ENCODE measurements around the gene MIPOL1.
"Not testable (repeated sequence)": the region's sequence is repeated elsewhere in the genome, so short reads cannot be mapped to it uniquely, and the experiment has no call there.

The MIPOL1 gene

DNA sequence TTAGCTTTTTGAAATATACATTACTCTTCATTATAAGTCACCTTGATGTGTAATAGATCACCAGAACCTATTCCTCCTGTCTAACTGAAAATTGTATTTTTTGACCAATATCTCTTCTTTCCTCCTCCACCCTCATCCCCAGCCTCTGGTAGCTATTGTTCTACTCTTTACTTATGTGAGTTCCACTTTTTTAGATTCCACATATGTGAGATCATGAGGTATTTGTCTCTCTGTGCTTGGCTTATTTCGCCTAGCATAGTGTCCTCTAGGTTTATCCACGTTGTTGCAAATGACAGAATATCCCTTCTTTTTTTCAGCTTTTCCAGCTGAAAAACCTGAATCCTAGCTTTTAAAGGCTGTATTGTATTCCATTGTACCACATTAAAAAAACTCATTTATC is 82.1 kb downstream of the MIPOL1 start:
- no peak for DNase-seq (ENCODE audit: low read depth in 1 of 2, low spot score in 1 of 2)

DNA sequence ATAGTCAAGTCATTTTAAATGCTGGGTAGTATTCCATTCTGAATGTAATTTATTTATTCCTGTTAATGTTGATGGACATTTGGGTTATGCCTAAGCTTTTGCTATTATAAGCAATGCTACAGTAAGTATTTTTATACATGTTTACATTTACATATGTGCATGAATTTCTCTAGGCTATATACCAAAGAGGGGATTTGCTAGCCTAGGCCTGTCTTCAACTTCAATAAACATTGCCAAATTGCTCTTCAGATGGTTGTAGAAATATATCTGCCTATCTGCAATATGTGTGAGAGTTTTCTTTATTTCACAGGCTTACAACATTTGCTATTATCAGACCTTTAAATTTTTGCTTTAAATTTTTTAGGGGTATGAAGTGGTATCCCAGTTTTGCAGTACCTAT is 87.0 kb downstream of the MIPOL1 start:
- DNase-seq (ENCODE audit: low read depth in 1 of 2, low spot score in 1 of 2), result no peak

DNA sequence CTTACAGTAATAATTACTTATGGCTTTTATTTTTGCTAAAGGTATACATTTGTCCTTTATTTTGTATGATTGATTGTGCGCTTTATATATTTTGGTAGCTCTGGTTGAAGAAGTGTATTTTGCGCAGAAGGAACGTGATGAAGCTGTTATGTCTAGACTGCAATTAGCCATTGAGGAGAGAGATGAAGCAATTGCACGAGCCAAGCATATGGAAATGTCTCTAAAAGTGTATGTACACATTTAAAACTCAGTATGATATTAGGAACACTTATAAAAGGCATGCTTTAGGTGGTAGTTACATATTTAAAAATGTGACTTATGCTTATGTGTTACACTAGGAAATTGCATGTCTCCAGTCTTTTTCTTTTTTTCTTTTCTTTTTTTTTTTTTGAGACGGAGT is 87.5 kb downstream of the MIPOL1 start:
- no peak for DNase-seq (ENCODE audit: low read depth in 1 of 2, low spot score in 1 of 2)

DNA sequence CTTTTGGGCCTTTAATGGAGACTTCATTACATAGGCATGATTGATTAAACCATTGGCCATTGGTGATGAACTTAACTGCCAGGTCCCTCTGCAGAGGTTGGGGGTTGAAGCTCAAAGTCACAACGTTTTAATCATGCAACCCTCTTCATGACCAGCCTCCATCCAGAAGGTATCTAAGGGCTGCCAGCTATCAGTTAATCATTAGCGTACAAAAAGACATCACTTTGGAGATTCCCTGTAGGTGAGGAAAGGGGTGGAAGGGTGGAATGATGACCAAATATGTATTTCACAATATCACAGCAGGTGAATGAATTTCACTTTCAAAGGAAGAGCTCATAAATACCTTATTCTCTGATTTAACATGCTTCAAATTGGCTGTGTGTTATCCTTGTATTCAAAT is 92.0 kb downstream of the MIPOL1 start:
- no peak for DNase-seq (ENCODE audit: low read depth in 1 of 2, low spot score in 1 of 2)

DNA sequence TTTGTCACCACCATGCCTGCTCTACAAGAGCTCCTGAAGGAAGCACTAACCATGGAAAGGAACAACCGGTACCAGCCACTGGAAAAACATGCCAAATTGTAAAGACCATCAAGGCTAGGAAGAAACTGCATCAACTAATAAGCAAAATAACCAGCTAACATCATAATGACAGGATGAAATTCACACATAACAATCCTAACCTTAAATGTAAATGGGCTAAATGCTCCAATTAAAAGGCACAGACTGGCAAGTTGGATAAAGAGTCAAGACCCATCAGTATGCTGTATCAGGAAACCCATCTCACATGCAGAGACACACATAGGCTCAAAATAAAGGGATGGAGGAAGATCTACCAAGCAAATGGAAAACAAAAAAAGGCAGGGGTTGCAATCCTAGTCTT is 97.5 kb downstream of the MIPOL1 start:
- DNase-seq (ENCODE audit: low read depth in 1 of 2, low spot score in 1 of 2), result not testable (repeated sequence)

DNA sequence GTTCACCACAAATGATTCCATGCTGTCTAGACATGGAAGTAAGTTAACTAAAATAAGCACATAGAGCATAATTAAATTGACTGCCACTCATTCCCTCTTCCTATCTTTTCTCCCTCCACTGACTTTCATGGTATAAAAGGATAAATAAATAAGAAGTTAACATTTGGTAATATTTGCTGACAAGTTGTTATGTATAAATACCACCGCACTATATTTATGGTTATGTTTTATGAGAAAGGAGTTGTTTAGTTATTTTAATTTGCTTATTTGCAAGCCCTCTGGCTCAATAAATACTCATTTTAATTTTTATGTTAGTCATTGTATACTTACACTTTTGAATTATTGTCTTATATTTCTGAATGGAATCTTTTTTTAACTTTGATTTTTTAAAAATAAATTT is 113.5 kb downstream of the MIPOL1 start:
- no peak for DNase-seq (ENCODE audit: low read depth in 1 of 2, low spot score in 1 of 2)

DNA sequence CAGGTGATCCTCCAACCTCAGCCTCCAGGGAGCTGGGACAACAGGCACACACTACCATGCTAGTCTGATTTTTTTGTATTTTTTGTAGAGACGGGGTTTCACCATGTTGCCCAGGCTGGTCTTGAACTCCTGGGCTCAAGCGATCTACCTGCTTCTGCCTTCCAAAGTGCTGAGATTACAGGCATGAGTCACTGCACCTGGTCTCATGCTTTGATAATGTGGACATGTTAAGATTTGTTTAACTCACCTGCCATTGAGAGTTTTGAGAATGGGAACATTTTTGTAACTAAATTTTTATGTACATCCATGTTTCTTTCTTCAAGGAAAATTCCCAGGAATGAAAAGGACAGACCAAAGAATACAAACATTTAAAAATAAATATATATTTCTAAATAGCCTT is 121.2 kb downstream of the MIPOL1 start:
- DNase-seq (ENCODE audit: low read depth in 1 of 2, low spot score in 1 of 2), result no peak

DNA sequence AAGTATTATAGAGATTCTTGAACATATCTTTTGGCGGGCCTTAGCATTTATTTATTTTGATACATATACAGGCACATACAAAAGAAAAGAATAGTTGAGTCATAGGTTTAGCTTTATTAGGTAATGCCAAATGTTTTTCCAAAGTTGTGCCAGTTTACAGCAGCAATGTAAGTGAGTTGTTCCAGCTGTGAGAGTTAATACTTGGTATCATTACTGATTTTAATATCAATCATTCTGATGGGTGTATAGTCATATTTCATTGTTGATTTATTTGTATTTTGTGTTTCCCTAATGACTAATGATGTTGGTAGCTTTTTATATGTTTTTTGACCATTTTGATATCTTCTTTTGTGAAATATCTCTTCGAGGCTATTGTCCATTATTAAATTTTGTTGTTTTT is 122.4 kb downstream of the MIPOL1 start:
- DNase-seq (ENCODE audit: low read depth in 1 of 2, low spot score in 1 of 2), result no peak

DNA sequence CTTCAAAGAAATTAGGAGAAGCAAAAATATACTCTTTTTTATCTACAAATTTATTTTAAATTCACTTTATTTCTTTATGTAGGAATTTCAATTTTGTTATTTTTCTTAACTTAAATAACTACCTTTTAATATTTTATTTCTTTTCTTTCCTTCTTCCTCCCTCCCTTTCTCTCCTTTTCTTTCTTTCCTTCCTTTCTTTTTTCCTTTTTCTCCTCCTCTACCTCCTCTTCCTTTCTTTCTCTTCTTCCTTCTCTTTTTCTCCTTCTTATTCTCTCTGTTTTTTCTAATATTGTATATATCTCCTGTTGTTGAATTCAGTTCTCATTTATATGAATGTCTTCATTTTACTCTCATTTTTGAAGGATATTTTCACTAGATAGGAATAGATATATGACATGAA is 127.6 kb downstream of the MIPOL1 start:
- DNase-seq (ENCODE audit: low read depth in 1 of 2, low spot score in 1 of 2), result no peak

DNA sequence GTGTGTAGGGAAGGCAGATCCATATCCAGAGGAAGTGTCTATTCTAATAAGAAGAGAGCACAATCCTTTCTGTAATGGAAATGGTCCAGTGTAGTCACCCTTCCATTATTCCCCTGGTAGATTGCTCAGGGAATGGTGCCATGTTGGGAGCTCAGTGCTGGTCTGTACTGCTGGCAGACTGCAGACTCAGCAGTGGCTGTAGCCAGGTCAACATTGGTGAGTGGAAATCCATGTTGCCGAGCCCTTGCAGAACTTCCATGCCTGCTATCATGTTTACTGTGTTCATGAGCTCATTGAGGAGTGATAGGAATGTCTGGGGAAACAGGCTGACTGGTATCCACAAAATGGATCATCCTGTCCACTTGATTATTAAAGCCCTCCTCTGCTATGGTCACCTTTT is 128.7 kb downstream of the MIPOL1 start:
- DNase-seq (ENCODE audit: low read depth in 1 of 2, low spot score in 1 of 2), result no peak

DNA sequence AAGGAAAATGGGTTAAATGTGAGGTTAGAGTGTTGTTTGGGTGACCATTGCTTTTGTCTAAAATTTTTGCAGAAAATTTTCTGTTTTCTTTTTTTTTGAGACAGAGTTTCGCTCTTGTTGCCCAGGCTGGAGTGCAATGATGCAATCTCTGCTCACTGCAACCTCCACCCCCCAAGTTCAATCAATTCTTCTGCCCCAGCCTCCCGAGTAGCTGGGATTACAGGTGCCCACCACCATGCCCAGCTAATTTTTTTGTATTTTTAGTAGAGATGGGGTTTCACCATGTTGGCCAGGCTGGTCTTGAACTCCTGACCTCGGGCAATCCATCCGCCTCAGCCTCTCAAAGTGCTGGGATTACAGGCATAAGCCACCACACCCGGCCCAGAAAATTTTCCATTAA is 130.2 kb downstream of the MIPOL1 start:
- DNase-seq (ENCODE audit: low read depth in 1 of 2, low spot score in 1 of 2), result not testable (repeated sequence)

DNA sequence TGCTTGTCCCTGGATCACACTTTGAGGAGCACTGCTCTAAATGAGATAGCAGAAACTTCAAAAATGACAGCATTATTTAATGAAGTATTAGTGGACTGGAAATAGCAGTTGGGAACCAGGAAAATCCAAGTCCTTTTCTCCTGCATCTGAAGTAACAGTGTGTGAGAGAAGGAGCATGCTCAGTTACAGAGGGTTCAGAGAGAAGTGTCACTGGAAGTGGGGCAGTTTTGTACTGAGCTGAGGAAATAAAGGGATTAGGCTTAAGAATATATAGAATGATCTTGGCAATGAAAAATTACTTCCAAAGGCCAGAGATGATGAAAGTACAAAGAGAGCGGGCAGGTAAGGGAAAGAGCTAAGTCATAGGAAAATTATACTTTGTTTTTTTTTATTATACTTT is 130.9 kb downstream of the MIPOL1 start:
- DNase-seq (ENCODE audit: low read depth in 1 of 2, low spot score in 1 of 2), result no peak

DNA sequence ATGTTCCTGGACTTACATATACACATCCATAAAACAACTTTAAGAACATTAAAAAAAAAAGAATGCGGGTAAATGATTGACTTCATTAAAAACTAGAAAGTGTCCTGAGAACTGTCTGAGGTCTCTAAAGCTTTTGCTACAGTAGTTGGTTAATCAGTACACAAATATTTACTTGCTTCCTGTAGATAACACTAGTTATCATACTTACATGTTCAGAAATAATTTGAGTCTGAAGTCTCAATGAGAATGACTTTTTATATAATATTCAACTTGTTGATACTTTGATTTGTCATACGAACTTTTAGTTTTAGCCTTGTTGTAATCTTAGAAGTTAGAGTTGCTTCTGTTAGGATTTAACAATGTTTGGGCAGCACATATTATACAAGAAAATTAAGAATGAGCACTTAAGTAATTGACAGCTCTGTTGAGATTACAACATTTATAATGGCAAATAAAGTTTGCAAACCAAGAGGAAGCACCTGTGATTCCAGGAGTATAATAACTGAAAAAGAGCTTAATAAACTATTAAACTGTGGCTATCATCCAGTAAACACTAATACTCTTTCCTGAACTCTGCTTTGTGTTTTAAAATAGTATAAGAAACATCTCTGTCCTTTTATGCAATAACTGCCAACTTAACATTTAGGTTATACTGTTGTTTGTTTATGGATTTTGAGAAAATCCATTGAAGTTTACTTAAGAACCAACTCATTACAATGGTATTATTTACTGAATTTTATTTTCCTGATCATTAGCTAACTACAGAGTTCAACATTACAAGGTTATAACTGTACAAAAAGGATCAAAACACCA is 131.7 kb downstream of the MIPOL1 start:
- no peak for DNase-seq (ENCODE audit: low read depth in 1 of 2, low spot score in 1 of 2)

DNA sequence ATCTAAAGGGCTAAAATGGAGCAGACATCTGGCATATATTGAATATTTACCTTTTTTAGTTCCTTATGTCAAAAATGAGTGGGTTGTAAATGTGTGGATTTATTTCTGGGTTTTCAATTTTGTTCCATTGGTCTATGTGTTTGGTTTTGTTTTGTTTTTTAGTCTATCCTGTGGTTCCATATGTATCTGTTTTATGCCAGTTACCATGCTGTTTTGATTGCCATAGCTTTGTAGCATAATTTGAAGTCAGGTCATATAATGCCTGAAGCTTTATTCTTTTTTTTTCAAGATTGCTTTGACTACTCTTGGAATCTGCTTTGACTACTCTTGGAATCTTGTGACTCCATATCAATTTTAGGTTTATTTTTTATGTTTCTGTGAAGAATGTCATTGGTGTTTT is 133.2 kb downstream of the MIPOL1 start:
- DNase-seq (ENCODE audit: low read depth in 1 of 2, low spot score in 1 of 2), result no peak

DNA sequence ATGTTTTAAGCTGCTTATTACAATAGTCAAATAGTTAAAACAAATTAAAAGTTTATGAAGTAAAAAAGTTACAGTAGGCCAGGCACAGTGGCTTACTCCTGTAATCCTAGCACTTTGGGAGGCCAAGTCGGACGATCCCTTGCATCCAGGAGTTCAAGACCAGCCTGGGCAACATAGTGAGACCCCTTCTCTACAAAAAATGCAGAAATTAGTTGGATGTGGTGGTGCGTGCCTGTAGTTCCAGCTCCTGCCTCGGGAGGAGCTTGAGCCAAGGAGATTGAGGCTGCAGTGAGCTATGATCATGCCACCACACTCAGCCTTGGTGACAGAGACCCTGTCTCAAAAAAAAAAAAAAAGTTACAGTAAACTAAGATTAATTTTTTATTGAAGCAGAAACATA is 142.6 kb downstream of the MIPOL1 start:
- no peak for DNase-seq (ENCODE audit: low read depth in 1 of 2, low spot score in 1 of 2)

DNA sequence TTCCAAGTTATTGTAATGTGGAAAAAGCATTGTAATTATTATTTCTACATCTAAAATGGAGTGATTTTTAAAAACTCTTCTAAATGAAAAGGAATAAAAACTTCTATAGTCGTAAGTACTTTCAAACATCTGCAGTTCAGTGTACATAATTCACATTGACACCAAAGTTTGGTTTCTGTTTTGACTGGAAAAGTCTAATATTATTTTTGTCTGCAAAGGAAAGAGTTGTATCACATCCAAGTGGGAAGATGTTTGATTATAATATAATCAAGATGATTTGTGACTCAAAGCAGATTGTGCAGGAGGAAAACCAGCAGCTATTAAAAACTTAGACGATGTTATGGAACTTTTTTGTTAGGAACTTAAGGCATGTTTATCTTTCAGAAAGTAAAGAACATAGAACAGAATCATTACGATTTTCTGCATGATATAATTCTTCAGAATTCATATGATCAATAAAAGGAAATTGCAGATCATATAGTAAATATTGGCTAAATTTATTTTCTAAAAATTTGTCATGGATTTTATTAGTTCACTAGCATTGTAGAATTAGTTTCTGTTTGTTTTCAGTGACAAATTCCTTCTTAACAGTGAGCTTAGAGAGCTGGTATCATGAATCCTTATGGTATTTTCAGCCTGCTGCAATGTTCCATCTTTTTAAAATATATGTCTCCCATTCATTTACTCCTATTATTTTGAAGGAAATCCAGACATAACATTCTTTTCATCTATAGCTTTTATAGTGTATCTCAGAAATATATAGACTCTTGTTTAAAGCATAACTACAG is 145.8 kb downstream of the MIPOL1 start:
- DNase-seq (ENCODE audit: low read depth in 1 of 2, low spot score in 1 of 2), result no peak

DNA sequence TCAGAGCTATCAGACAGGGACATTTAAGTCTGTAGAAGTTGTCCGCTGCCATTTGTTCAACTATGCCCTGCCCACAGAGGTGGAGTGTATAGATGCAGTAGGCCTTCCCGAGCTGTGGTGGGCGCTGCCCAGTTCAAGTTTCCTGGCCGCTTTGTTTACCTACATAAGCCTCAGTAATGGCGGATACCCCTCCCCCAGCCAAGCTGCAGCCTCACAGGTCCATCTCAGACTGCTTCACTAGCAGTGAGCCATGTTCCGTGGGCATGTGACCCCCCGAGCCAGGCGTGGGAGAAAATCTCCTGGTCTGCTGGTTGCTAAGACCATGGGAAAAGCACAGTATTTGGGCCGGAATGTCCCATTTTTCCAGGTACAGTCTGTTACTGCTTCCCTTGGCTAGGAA is 165.9 kb downstream of the MIPOL1 start:
- DNase-seq (ENCODE audit: low read depth in 1 of 2, low spot score in 1 of 2), result no peak

DNA sequence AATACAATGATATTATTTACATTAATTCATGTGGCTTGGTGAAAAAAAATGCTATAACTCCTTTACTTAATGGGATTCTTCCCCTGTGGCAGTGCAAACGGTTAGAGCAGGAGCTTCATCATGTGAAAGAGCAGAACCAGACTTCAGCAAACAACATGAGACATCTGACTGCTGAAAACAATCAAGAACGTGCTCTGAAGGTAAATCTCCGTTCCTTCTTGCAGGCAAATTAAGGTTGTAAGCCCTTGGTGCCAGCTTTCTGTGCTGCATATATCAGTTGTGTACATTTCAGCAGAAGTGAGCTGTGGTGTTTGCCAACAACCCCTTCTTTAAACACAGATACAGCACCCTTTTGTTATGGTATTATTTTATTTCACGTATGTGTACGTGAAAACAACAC is 171.7 kb downstream of the MIPOL1 start:
- DNase-seq (ENCODE audit: low read depth in 1 of 2, low spot score in 1 of 2), result no peak

DNA sequence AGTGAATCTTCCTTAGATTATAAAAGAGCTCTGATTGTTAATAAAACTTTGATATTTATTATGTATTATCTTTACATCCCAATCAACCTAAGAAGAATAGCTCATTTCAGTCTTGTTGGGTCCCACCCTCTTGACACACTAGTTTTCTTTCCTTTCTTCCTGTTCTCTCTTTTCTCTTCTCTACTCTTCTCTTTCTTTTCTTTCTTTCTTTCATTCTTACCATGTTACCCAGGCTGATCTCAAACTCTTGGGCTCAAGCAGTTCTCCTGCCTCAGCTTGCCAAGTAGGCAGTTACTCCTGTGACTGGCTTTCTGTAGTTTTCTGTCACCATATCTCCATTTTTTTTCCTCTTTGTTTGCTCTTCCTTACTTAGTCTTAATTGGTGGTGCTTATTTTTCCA is 177.8 kb downstream of the MIPOL1 start:
- no peak for DNase-seq (ENCODE audit: low read depth in 1 of 2, low spot score in 1 of 2)

DNA sequence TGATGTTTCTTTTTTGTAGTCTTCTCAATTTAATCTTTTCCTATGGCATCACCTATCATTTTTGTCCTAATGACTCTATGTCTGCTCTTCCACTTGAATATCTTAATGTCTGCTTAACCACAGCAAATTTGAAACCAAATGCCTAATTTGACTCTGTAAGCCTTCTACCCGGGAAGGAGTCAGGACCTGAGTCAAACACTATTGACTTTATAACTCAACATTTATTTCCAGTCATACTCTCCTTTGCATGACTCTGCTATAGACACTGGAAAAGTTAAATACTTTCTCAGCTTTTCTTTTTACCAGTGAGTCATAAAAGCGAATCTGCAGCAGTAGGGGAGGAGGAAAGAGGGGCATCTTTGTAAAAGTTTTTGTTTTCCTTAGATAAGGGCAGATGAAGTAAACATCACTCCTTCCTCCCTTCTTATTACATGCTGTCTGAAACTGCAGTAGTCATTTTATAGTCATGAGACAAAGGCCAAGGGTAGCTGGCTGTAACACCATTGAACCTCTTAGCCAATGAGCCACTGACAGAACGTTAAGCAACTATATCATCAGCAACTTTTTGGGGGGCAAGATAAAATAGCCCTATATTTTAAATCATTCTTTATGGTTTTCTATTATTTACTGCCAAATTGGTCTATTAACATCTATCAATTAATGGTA is 179.3 kb downstream of the MIPOL1 start:
- DNase-seq (ENCODE audit: low read depth in 1 of 2, low spot score in 1 of 2), result no peak

DNA sequence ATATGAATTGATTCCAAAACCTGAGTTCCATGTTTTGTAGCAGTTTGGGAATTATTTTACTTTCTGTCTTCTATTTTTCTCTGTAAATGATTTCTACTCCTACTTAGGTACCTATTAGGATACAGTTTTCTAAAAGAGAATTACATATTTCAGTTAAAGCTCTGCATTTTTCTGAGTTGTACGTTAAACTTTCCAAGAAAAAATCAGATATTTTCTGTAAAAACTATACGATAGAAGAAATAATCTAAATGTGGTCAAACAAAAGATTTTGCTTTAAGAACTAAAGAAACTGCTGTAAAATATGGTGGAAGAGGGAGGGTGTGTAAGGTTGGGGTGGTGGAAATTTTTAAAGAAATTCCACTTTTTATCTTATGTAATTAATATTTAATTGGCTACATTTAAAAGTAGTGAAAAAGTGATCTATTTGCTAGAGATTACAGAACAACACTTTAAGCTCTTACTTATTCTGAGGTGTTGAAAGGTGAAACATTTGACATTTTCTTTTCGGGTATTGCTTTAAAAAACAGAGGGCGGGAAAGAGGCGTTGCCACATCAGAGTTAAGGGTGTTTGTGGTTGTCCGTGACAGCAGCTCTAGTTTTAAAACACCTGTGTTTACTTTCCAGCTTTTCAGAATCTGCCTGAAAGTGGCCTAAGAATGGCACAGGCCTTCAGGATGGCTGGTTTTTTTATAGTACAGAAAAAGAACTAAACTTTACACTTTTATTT is 187.3 kb downstream of the MIPOL1 start:
- no peak for DNase-seq (ENCODE audit: low read depth in 1 of 2, low spot score in 1 of 2)

Data from activated CD4-positive, alpha-beta T cell treated with anti-CD3 and anti-CD28 coated beads, Interleukin-2, amount 50 U/mL, for 24 hours (primary cell).